Activated CD8-positive, alpha-beta T cell treated with anti-CD3 and anti-CD28 coated beads for 36 hours (primary cell): ENCODE data around the gene COL8A1. TPM values are rescaled to one million over a fixed set of nuclear protein-coding genes. Genes with fewer than 3 reads are reported as not detected.

Experiments
- ATAC-seq: fragments of 200-7000 bp; cut with Tn5 transposase; one replicate; pipeline ENCODE4 v1.10.0; 2021; ENCODE audit warnings: mild to moderate bottlenecking, moderate library complexity
- CTCF ChIA-PET: fragments of 350-600 bp; sonication (Branson Sonifier 250); formaldehyde crosslinking; loops from one replicate; lab custom pipeline; 2021; ENCODE audit warnings: antibody characterized with exemption; lab: Charles Lee
- POLR2A ChIA-PET: fragments of 350-600 bp; sonication (Branson Sonifier 250); formaldehyde crosslinking; loops from one replicate; lab custom pipeline; 2021; ENCODE audit warnings: antibody characterized with exemption; lab: Charles Lee
- DNase-seq: peaks from one replicate; pipeline ENCODE4 v3.0.0-alpha.2; 2020
- H3K27ac Mint-ChIP-seq: one replicate; pipeline ENCODE4 v1.8.0; 2021; ENCODE audit warnings: mild to moderate bottlenecking, mixed read lengths
- H3K27me3 Mint-ChIP-seq: one replicate; pipeline ENCODE4 v1.8.0; 2021; ENCODE audit warnings: mixed read lengths
- H3K36me3 Mint-ChIP-seq: one replicate; pipeline ENCODE4 v1.8.0; 2021; ENCODE audit warnings: low read depth, mixed read lengths
- H3K4me1 Mint-ChIP-seq: one replicate; pipeline ENCODE4 v1.8.0; 2021; ENCODE audit warnings: low read depth, mixed read lengths
- H3K4me3 Mint-ChIP-seq: one replicate; pipeline ENCODE4 v1.8.0; 2021; ENCODE audit warnings: mild to moderate bottlenecking, moderate library complexity, mixed read lengths
- H3K9me3 Mint-ChIP-seq: one replicate; pipeline ENCODE4 v1.8.0; 2021; ENCODE audit warnings: mixed read lengths
- intact Hi-C: fragments of 100-400 bp; cut with micrococcal nuclease; formaldehyde crosslinking; loops from one replicate; pipeline ENCODE4 v1.10.0; 2022
- total RNA-seq, 2 experiments: library from RNA; stranded (reverse); gene quantifications; one replicate each; pipeline ENCODE4 v1.2.3, GENCODE V29; 2021
- TF ChIP-seq, protein P1 (sequence below): fragments of 200-600 bp; IDR thresholded peaks from one replicate; pipeline ENCODE4 v1.8.0; 2022; ENCODE audit warnings: antibody characterized with exemption, mild to moderate bottlenecking

Gene COL8A1
- total RNA-seq, 2 experiments from 2014 or later: not detected

DNA sequence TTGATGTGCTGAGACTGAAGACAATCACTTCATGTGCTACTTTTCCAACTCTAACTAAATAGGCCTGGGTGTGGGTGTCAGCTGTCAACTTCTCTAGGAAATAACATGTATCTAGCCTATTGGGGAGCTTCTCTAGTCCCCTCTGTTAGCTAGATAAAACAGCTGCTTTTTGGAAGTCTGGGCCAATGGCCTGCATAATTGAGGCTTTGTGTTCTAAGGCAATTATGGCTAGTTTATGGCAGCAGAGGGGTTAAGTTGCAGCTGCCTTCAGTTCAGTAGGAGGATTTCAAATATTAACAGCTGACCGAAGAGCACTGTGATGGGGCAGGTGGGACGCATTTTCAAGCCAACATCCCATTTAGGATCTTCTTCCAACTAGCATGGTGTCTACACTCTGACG lies 6.4 kb downstream of the COL8A1 start:
- ATAC-seq (no peak), DNase-seq (no peak)
- Mint-ChIP-seq H3K27ac (no peak overlapping the region), H3K4me1 (no peaks in the 10 kb centered on the region), H3K9me3 (no peaks in the 10 kb centered on the region), H3K4me3 (no peak overlapping the region), H3K27me3 (peaks cover 16% of the 10 kb centered on the region), H3K36me3 (no peaks in the 10 kb centered on the region)
- ChIA-PET CTCF (interaction anchor here (0.5 to 1.5 kb wide), 3 partner anchors 8 to 124 kb away, joined by 3 to 7 read pairs (median 3); no protein-coding TSS in a partner anchor), POLR2A (no interaction called here)
- intact Hi-C loops: no loop called here
- TF ChIP-seq, protein P1, sequence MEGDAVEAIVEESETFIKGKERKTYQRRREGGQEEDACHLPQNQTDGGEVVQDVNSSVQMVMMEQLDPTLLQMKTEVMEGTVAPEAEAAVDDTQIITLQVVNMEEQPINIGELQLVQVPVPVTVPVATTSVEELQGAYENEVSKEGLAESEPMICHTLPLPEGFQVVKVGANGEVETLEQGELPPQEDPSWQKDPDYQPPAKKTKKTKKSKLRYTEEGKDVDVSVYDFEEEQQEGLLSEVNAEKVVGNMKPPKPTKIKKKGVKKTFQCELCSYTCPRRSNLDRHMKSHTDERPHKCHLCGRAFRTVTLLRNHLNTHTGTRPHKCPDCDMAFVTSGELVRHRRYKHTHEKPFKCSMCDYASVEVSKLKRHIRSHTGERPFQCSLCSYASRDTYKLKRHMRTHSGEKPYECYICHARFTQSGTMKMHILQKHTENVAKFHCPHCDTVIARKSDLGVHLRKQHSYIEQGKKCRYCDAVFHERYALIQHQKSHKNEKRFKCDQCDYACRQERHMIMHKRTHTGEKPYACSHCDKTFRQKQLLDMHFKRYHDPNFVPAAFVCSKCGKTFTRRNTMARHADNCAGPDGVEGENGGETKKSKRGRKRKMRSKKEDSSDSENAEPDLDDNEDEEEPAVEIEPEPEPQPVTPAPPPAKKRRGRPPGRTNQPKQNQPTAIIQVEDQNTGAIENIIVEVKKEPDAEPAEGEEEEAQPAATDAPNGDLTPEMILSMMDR: no peak

DNA sequence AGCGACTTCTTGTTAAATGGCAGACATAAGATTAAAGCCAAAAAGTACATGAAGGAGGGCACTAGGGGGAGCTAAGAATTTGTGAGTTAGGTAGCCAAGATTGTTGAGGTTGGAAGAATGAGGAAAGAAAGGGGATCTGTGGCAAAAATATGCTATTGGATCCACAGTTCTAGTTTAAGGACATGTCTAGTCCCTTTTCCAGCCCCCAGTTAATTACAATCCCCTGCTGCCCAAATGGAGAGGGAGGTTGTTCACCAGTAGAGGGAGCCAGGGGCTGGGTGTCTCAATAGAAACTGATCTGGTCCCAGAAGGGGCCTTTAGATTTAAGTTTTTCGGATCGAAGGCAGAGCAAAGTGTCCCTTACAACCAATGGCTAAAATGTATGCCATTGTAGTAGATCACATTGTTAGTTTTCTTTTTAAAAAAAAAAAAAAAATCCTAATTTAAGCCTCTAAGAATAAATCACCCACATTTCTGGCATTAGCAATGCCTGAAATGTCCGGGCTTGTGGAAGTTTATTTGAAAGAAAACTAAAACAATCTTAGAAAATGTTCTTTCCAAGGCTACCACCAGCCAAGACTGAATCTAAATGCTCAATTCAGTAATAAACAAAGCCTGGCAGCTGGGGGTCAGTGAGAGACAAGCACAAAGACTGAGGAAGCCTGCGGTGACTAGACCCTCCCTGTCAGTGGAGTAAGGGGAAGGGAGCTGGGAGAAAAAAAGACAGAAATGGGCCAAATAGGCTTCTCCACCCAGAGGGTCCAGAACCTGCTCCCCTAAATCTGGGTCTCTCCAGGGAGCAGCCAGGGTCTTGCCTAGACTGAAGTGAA lies 7.1 kb downstream of the COL8A1 start:
- no peak overlapping the region for H3K27ac Mint-ChIP-seq
- H3K9me3 Mint-ChIP-seq: no peaks in the 10 kb centered on the region
- ChIA-PET CTCF (interaction anchor here (0.6 to 2.0 kb wide), 4 partner anchors 13 to 123 kb away, joined by 3 to 7 read pairs (median 4); no protein-coding TSS in a partner anchor), POLR2A (no interaction called here)
- ATAC-seq: no peak
- no peaks in the 10 kb centered on the region for H3K36me3 Mint-ChIP-seq
- intact Hi-C loops: no loop called here
- TF ChIP-seq, protein P1: peak; percentile 50
- no peak overlapping the region for H3K4me3 Mint-ChIP-seq
- DNase-seq: no peak
- H3K4me1 Mint-ChIP-seq: no peaks in the 10 kb centered on the region
- peaks cover 15% of the 10 kb centered on the region for H3K27me3 Mint-ChIP-seq

DNA sequence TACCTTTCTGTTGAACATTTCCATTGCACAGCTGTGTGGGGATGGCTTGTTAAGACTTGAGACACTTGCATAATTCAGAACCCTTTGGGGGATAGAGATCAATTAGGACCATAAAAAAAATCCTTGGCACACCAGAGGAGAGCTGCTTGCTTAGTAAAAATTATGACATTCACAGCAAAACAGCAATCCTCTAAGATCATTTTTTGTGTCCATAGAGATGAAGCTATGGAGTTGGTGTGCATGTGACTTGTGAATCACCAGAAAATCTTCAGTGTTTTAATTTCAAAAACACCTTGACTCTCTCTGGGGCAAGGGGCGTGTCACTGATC lies 7.7 kb downstream of the COL8A1 start:
- H3K27me3 Mint-ChIP-seq: peaks cover 12% of the 10 kb centered on the region
- H3K27ac Mint-ChIP-seq: no peak overlapping the region
- intact Hi-C loops: no loop called here
- ChIA-PET POLR2A (no interaction called here), CTCF (interaction anchor here (0.6 to 2.0 kb wide), 2 partner anchors 42 to 99 kb away, joined by 3 to 6 read pairs; no protein-coding TSS in a partner anchor)
- H3K36me3 Mint-ChIP-seq: no peaks in the 10 kb centered on the region
- no peak for ATAC-seq
- H3K9me3 Mint-ChIP-seq: no peaks in the 10 kb centered on the region
- H3K4me1 Mint-ChIP-seq: no peaks in the 10 kb centered on the region
- TF ChIP-seq, protein P1: no peak
- no peak overlapping the region for H3K4me3 Mint-ChIP-seq
- DNase-seq: no peak

DNA sequence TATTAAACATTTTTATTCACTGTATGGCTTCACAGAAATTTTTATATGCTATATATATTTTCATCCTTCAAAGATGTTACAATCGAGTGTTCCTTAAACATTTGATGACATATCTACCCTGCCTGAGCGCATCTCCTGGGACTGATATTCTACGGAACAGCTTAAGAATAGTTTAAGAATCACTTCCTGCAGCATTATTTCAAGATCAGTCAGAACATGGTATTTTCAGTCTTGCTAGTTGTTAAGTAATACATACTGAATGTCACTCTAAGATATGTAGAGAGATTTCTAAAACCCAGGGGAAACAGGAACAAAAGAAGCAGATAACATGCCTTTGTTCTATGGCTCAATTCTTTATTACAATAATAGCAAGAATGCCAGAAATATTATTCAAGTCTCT lies 8.7 kb downstream of the COL8A1 start:
- DNase-seq (no peak), ATAC-seq (no peak)
- intact Hi-C loops: no loop called here
- Mint-ChIP-seq H3K9me3 (no peaks in the 10 kb centered on the region), H3K4me1 (no peaks in the 10 kb centered on the region), H3K27ac (no peak overlapping the region), H3K36me3 (no peaks in the 10 kb centered on the region), H3K27me3 (peaks cover 8% of the 10 kb centered on the region), H3K4me3 (no peak overlapping the region)
- ChIA-PET CTCF (interaction anchor here (1.4 to 2.0 kb wide), 3 partner anchors 9 to 624 kb away, joined by 3 to 6 read pairs (median 5); no protein-coding TSS in a partner anchor), POLR2A (no interaction called here)
- TF ChIP-seq, protein P1: no peak

DNA sequence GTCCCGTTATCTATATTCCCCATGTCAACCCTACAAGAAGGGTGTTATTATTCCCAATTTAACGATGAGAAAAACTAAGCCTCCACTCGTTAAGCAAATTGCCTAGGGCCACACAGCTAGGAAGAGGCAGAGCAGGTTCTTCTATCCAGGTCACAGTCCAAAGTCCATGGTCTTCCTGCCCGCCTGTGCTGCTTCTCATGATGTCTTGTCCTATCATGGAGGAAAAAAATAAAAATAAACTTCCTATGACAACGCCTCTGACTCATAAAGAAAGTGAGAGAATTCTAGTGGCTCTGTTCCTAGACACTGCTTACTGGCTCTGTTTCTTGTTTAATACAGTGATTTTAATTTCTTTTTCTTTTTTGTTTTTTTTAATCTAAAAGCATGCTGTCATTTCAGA lies 9.7 kb downstream of the COL8A1 start:
- H3K4me1 Mint-ChIP-seq: no peaks in the 10 kb centered on the region
- H3K36me3 Mint-ChIP-seq: no peaks in the 10 kb centered on the region
- intact Hi-C loops: no loop called here
- H3K9me3 Mint-ChIP-seq: no peaks in the 10 kb centered on the region
- CTCF ChIA-PET: interaction anchor here (1.4 to 1.5 kb wide), 2 partner anchors 8 to 625 kb away, joined by 3 to 5 read pairs; no protein-coding TSS in a partner anchor
- H3K4me3 Mint-ChIP-seq: no peak overlapping the region
- no peak for DNase-seq
- POLR2A ChIA-PET: no interaction called here
- ATAC-seq: no peak
- no peak overlapping the region for H3K27ac Mint-ChIP-seq
- peaks cover 5% of the 10 kb centered on the region for H3K27me3 Mint-ChIP-seq
- TF ChIP-seq, protein P1: no peak
